OCI-LY1 (cell line): ENCODE data around the gene LIN28A.

ENCODE experiments used
- H2AFZ ChIP-seq: fragments of 200-600 bp; sonication (generic), shearing (Covaris generic); 2 replicates; pipeline ENCODE4 v1.6.0; 2014; ENCODE audit warnings: antibody characterized with exemption, mild to moderate bottlenecking, low read length
- H3F3A ChIP-seq: fragments of 200-600 bp; sonication (generic), shearing (Covaris generic); 2 replicates; pipeline ENCODE4 v1.6.0; 2014; ENCODE audit warnings: mild to moderate bottlenecking, antibody characterized with exemption, low read length, moderate library complexity; ENCODE audit not compliant: insufficient read depth
- H3K27ac ChIP-seq: fragments of 200-600 bp; sonication (generic); 2 replicates; pipeline ENCODE4 v1.5.1; 2014; ENCODE audit warnings: low read length, mixed run types, mild to moderate bottlenecking, low read depth; ENCODE audit not compliant: poor library complexity, severe bottlenecking
- H3K27me3 ChIP-seq: fragments of 200-600 bp; sonication (generic); 2 replicates; pipeline ENCODE4 v1.6.0; 2014; ENCODE audit warnings: antibody characterized with exemption, mild to moderate bottlenecking, low read length, moderate library complexity; ENCODE audit not compliant: insufficient read depth
- H3K36me3 ChIP-seq: fragments of 200-600 bp; sonication (generic); 2 replicates; pipeline ENCODE4 v1.6.1; 2014; ENCODE audit warnings: mild to moderate bottlenecking, antibody characterized with exemption, low read length, moderate library complexity, mixed read lengths; ENCODE audit not compliant: insufficient read depth
- H3K4me1 ChIP-seq: fragments of 200-600 bp; sonication (generic); 2 replicates; pipeline ENCODE4 v1.5.1; 2014; ENCODE audit warnings: mild to moderate bottlenecking, low read length, moderate library complexity; ENCODE audit not compliant: insufficient read depth, severe bottlenecking
- H3K4me2 ChIP-seq: fragments of 200-600 bp; sonication (generic), shearing (Covaris generic); 2 replicates; pipeline ENCODE4 v1.6.1; 2014; ENCODE audit warnings: low read length
- H3K4me3 ChIP-seq: fragments of 200-600 bp; sonication (generic); 2 replicates; pipeline ENCODE4 v1.5.1; 2014; ENCODE audit warnings: low read length, low read depth, mild to moderate bottlenecking, mixed read lengths; ENCODE audit not compliant: poor library complexity, severe bottlenecking
- H3K79me2 ChIP-seq: fragments of 200-600 bp; shearing (Covaris generic); 2 replicates; pipeline ENCODE4 v1.6.1; 2016; ENCODE audit warnings: mixed run types, low read length, mixed read lengths; ENCODE audit not compliant: insufficient read depth
- H3K9ac ChIP-seq: fragments of 200-600 bp; sonication (generic), shearing (Covaris generic); 2 replicates; pipeline ENCODE4 v1.6.1; 2014; ENCODE audit warnings: mild to moderate bottlenecking, low read length, mixed read lengths
- H3K9me2 ChIP-seq: fragments of 200-600 bp; sonication (generic), shearing (Covaris generic); 2 replicates; pipeline ENCODE4 v1.6.1; 2014; ENCODE audit warnings: low read depth, mild to moderate bottlenecking, low read length, mixed read lengths
- H3K9me3 ChIP-seq: fragments of 200-600 bp; shearing (Covaris generic); 2 replicates; pipeline ENCODE4 v1.6.1; 2014; ENCODE audit warnings: low read length, mixed read lengths
- H4K20me1 ChIP-seq: fragments of 200-600 bp; sonication (generic), shearing (Covaris generic); 2 replicates; pipeline ENCODE4 v1.6.0; 2016; ENCODE audit warnings: mild to moderate bottlenecking, low read length; ENCODE audit not compliant: insufficient read depth
- CTCF ChIP-seq: fragments of 200-600 bp; sonication (generic), shearing (Covaris generic); IDR thresholded peaks from 2 replicates; pipeline ENCODE4 v1.5.1; 2017; ENCODE audit warnings: mild to moderate bottlenecking, antibody characterized with exemption, low read length, moderate library complexity, mixed read lengths
- EZH2 ChIP-seq: fragments of 200-600 bp; sonication (generic), shearing (Covaris generic); IDR thresholded peaks from 2 replicates; pipeline ENCODE4 v1.8.0; 2017; ENCODE audit warnings: borderline replicate concordance, mixed run types, mild to moderate bottlenecking, antibody characterized with exemption, low read length, moderate library complexity, mixed read lengths

The LIN28A gene

GRCh38 chr1:26440259-26440658 is 29.6 kb downstream of the LIN28A start:
- peaks cover 76% of the 10 kb centered on the region for H3K36me3 ChIP-seq
- no peak overlapping the region for H2AFZ ChIP-seq

GRCh38 chr1:26449868-26450267 is 39.3 kb downstream of the LIN28A start:
- Histone ChIP-seq H3F3A (no peaks in the 10 kb centered on the region), H3K27ac (no peak overlapping the region), H3K27me3 (no peaks in the 10 kb centered on the region), H4K20me1 (no peaks in the 10 kb centered on the region), H3K9me3 (no peaks in the 10 kb centered on the region), H3K9ac (no peak overlapping the region), H3K4me3 (no peak overlapping the region), H3K4me1 (no peaks in the 10 kb centered on the region), H3K9me2 (no peaks in the 10 kb centered on the region), H3K36me3 (peaks cover 64% of the 10 kb centered on the region), H3K79me2 (no peaks in the 10 kb centered on the region), H2AFZ (no peak overlapping the region), H3K4me2 (no peak overlapping the region)
- TF ChIP-seq EZH2, result no peak
- TF ChIP-seq CTCF, result no peak

More at GRCh38 chr1:26440259-26440658, 29.6 kb downstream of the LIN28A start:
- H3K27ac ChIP-seq, result no peak overlapping the region
- H3K9ac ChIP-seq, result no peak overlapping the region
- H3K9me2 ChIP-seq, result no peaks in the 10 kb centered on the region
- no peaks in the 10 kb centered on the region for H3K9me3 ChIP-seq
- no peaks in the 10 kb centered on the region for H3F3A ChIP-seq
- H3K4me2 ChIP-seq, result no peak overlapping the region
- TF ChIP-seq CTCF (no peak), EZH2 (no peak)
- H3K4me1 ChIP-seq, result no peaks in the 10 kb centered on the region
- H3K79me2 ChIP-seq, result no peaks in the 10 kb centered on the region
- no peaks in the 10 kb centered on the region for H3K27me3 ChIP-seq
- H4K20me1 ChIP-seq, result no peaks in the 10 kb centered on the region
- H3K4me3 ChIP-seq, result no peak overlapping the region

- Histone ChIP-seq H3K9me2 (no peaks in the 10 kb centered on the region), H3K27me3 (no peaks in the 10 kb centered on the region), H4K20me1 (no peaks in the 10 kb centered on the region), H3K4me3 (no peak overlapping the region), H3K4me1 (no peaks in the 10 kb centered on the region), H3K9ac (no peak overlapping the region), H3K79me2 (no peaks in the 10 kb centered on the region), H3F3A (no peaks in the 10 kb centered on the region), H3K27ac (no peak overlapping the region), H3K4me2 (no peak overlapping the region), H2AFZ (no peak overlapping the region), H3K9me3 (no peaks in the 10 kb centered on the region), H3K36me3 (peaks cover 67% of the 10 kb centered on the region)
- no peak for TF ChIP-seq EZH2
- no peak for TF ChIP-seq CTCF
Observed at GRCh38 chr1:26450908-26451307, 40.3 kb downstream of the LIN28A start.
